A549 (cell line): ENCODE measurements around the gene HS3ST1.

Experiments used
- KDM1A ChIP-seq: fragments of 200-600 bp; sonication (generic); IDR thresholded peaks from 2 replicates; pipeline ENCODE4 v1.6.1; 2016; ENCODE audit warnings: low read depth, mild to moderate bottlenecking
- TF ChIP-seq, protein P1 (sequence below): fragments of >200 bp; sonication (Bioruptor Twin); formaldehyde crosslinking; IDR thresholded peaks from 3 replicates; pipeline ENCODE4 v1.5.1; 2016

DNA sequence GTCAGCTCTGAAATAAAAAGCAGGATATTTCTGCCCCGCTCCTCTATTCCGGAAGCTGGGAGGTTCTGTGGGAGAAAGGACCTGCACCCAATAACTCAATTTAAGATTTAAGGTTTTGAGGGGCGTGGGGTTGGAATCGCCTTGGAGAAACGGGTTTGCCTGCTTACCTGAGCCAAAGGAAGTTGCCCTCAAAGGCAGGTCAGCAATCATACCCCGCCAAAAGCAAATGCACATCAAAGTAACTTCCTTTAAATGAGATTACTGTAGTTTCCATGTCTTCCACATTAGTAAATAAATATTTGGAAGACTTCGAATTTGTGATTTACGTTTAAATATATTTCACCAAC, 978 bp upstream of the HS3ST1 start:
- no peak for TF ChIP-seq KDM1A
- TF ChIP-seq, protein P1, sequence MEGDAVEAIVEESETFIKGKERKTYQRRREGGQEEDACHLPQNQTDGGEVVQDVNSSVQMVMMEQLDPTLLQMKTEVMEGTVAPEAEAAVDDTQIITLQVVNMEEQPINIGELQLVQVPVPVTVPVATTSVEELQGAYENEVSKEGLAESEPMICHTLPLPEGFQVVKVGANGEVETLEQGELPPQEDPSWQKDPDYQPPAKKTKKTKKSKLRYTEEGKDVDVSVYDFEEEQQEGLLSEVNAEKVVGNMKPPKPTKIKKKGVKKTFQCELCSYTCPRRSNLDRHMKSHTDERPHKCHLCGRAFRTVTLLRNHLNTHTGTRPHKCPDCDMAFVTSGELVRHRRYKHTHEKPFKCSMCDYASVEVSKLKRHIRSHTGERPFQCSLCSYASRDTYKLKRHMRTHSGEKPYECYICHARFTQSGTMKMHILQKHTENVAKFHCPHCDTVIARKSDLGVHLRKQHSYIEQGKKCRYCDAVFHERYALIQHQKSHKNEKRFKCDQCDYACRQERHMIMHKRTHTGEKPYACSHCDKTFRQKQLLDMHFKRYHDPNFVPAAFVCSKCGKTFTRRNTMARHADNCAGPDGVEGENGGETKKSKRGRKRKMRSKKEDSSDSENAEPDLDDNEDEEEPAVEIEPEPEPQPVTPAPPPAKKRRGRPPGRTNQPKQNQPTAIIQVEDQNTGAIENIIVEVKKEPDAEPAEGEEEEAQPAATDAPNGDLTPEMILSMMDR: no peak
